Measurements from ENCODE around the gene JAK3.
"Not testable (repeated sequence)": the region's sequence is repeated elsewhere in the genome, so short reads cannot be mapped to it uniquely, and the experiment has no call there.

JAK3 gene

DNA sequence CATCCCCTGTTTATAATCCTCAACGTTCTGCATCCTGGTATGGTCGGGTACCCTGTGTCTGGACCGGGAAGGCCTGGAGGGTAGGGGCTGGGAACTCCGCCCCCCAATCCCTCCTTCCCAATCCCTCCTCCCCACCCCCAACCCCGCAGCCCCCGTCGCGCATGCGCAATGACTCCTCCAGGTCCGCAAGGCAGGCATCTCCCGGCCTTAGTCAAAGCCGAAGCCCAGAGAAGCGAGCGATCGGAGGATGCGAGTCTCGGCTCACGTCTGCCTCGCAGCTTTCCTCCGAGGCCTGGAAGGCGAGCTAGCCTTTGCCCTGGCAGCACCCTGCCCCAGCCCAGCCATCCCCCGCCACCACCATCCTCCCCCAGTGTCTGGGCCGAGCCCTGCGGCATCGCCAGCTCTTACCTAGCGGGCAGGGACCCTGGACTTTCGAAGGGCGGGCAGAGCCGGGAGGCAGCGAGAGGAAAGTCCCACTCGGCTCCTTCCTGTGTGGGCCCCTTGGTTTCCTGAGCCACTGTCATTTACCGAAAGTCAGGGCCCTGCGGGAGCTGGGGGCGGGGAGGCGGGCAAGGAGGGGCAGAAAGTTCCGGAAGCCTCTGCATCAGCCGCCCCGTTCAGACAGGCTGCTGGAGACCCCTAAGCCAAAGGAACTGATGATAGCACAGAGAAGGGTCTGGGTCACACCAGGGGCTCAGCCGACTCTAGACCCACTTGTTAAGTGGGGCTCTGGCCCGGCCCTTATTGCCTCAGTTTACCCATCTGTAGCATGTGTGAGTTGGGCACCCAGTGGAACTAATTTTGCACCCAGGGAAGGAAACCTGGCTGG, at the start of gene JAK3:
Gene JAK3, minus strand, starts transcription at position 445 of the 829 bp plus-strand sequence. CDS start 3,565 bp downstream, outside the sequence.
- DNase-seq (ENCODE audit: low spot score) = peak; percentile 19

DNA sequence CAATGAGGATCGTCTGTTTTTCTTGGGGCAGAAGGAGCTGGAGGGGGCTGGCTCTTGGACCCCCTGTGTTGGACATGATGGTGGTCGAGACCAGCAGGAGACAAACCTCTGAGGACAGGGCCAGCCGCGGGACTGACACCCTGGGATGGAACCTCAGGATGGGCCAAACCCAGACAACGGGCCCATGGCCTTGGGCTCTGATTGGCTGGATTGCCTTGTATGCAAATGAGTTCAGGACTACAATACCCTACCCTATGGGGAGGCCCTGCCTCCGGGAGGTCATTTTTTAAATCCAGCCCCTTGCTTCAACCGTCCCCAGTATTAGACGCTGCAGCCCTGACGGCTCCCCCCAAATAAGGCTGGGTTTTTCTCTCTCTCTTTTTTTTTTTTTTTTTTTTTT, 46.0 kb upstream of the JAK3 start:
- no peak for DNase-seq (ENCODE audit: low spot score)

GRCh38 chr19:17889609-17890214, 41.9 kb upstream of the JAK3 start:
- no peak for DNase-seq (ENCODE audit: low spot score)

DNA sequence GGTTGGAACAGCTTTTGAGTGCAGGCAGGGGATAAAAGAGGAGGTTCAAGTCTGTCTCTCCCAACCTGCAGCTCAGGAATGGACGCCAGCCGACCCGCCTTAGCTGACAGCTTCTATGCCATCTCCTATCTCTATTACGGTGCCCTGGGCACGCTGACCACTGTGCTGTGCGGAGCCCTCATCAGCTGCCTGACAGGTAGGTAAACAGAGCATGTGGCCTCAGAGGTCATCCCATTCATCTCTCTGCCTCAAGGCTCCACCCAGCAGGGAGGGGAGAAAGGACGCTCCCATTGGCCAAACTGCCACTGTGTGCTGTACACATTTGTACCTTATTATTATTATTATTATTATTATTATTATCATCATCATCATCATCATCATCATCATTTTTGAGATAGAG, 40.5 kb upstream of the JAK3 start:
- no peak for DNase-seq (ENCODE audit: low spot score)

DNA sequence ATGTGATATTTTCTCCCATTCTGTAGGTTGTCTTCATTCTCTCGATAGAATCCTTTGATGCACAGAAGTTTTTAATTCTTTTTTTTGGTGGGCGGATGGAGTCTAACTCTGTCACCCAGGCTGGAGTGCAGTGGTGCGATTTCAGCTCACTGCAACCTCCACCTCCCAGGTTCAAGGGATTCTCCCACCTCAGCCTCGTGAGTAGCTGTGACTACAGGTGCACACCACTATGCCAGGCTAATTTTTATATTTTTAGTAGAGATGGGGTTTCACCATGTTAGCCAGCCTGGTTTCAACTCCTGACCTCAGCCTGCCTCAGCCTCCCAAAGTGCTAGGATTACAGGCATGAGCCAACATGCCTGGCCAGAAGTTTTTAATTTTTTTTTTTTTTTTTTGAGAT, 39.4 kb upstream of the JAK3 start:
- DNase-seq (ENCODE audit: low spot score) = not testable (repeated sequence)

- no peak for DNase-seq (ENCODE audit: low spot score)
Observed at GRCh38 chr19:17886515-17886914, 38.7 kb upstream of the JAK3 start.

DNA sequence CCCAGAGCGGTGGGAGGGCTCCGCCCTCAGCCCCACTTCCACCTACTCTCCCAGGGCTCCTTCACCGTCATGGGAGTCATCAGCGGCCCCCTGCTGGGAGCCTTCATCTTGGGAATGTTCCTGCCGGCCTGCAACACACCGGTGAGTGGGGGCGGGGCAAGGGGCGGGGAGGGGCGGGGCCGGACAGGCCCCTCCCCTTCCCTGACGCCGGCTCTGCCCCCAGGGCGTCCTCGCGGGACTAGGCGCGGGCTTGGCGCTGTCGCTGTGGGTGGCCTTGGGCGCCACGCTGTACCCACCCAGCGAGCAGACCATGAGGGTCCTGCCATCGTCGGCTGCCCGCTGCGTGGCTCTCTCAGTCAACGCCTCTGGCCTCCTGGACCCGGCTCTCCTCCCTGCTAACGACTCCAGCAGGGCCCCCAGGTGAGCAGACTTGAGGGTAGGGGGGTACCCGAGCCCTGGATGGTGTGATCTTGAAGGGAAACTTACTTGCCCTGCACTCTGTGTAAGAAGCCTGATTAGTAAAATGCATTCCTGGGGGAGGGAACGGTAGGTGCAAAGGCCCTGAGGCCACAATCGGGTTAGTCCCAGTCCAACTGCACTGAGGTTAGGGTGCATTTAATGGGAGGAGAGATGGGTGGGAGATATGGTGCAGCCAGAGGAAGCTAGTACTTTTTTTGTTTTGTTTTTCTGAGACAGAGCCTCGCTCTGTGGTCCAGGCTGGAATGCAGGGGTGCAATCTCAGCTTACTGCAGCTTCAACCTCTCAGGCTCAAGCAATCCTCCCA, 36.0 kb upstream of the JAK3 start:
- DNase-seq (ENCODE audit: low spot score) = no peak

- DNase-seq (ENCODE audit: low spot score) = no peak
Observed at GRCh38 chr19:17881701-17882100, 33.9 kb upstream of the JAK3 start.

- DNase-seq (ENCODE audit: low spot score) = no peak
Observed at GRCh38 chr19:17879466-17879865, 31.7 kb upstream of the JAK3 start.

DNA sequence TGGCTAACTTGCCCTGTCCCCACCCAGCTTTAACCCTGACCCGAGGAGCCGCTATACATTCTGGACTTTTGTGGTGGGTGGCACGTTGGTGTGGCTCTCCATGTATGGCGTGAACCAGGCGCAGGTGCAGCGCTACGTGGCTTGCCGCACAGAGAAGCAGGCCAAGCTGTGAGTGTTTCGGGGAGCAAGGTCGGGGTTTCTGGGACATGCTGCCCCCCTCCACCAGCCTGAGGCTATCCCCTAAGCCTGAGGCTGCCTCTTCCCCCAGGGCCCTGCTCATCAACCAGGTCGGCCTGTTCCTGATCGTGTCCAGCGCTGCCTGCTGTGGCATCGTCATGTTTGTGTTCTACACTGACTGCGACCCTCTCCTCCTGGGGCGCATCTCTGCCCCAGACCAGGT, 29.9 kb upstream of the JAK3 start:
- no peak for DNase-seq (ENCODE audit: low spot score)

- no peak for DNase-seq (ENCODE audit: low spot score)
Observed at GRCh38 chr19:17874758-17875135, 27.0 kb upstream of the JAK3 start.

DNA sequence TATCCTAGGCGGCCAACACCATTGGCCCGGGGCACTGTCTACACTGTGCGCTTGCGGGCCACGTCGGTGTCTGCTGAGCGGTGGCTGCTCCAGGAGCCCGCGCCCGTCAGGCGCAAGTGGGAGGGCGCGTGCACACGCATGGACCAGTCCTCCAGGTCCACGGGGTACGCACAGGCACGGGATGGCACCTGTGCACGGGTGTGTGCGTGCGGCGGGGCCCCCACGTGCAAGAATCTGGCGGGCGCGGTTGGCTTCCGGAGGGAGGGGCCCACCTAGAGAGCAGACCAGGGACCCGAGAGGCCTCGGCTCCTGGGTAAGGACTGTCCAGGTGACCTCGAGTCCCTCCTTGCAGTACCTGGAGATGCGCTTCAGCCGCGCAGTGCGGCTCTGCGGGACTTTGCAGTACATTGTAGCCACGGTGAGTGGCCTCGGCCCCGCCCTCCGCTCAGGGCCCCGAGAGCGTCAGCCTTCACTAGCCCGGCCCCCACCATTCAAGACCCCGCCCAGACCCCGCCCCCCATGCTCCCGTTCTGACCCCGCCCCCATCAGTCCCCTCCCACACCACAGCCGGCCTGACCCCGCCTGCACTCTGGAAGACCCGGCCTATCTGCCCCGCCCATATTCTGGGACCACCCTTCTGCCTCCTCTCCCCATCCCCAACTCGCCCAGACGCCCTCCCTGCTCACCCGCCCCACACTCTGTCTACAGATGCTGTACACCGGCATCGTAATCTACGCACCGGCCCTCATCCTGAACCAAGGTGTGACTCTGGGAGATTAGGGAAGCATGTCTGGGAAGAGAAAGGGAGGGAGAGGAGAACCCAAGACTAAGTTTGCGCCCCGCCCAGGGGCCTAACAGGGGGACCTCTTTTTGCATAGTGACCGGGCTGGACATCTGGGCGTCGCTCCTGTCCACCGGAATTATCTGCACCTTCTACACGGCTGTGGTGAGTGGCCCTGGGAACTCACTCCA, 26.3 kb upstream of the JAK3 start:
- no peak for DNase-seq (ENCODE audit: low spot score)

DNA sequence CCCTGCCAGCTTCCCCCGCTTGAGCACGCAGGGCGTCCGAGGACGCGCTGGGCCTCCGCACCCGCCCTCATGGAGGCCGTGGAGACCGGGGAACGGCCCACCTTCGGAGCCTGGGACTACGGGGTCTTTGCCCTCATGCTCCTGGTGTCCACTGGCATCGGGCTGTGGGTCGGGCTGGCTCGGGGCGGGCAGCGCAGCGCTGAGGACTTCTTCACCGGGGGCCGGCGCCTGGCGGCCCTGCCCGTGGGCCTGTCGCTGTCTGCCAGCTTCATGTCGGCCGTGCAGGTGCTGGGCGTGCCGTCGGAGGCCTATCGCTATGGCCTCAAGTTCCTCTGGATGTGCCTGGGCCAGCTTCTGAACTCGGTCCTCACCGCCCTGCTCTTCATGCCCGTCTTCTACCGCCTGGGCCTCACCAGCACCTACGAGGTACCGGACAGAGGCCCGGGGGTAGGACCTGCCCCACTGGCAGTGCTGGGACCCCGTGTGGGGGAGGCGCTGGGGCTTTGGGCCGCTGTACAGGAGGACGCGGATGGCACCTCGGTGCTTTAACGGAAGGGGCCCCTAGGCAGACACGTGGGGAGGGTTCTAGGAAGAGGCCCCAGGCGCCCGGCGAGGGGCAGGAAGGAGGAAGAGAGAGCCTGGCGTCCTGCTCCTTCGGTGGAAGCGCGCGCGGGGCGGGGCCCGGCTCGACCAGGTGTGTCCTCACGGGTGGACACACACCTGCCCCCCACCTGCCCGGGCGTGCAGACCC, 24.6 kb upstream of the JAK3 start:
- DNase-seq (ENCODE audit: low spot score) = no peak

- DNase-seq (ENCODE audit: low spot score) = no peak
Observed at GRCh38 chr19:17871878-17872250, 24.1 kb upstream of the JAK3 start, which contains the start of gene SLC5A5. SLC5A5 (plus strand) TSS chr19:17871945; CDS start chr19:17872320, 375 bp downstream.

DNA sequence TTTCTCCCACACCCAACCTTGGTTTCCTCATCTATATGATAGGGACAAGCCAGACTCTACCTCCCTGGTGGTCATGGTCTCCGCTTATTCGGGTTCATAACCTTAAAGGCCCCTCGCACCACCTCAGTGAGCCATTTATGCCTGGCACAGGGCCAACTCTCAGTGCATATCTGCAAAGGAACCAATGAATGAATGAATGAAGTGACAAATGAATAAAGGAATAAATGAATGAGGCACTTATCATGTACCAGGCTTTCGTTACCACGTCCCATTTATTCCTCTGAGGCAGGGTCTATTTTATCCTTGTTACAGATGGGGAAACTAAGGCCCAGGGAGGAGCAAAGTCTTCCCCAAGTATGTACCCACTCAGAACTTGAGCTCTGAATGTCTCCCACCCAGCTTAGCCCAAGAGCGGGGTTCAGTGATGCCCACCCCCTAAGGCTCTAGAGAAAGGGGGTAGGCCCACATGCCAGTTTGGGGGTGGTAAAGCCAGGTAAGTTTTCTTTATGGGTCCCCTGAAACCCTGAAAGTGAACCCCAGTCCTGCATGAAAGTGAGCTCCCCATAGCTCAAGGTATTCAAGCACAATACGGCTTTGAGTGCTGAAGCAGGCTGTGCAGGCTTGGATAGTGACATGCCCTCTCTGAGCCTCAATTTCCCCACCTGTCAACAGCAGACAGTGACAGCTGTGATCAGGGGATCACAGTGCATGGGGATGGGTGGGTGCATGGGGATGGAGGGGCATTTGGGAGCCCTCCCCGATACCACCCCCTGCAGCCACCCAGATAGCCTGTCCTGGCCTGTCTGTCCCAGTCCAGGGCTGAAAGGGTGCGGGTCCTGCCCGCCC, 23.5 kb upstream of the JAK3 start:
- DNase-seq (ENCODE audit: low spot score) = no peak

GRCh38 chr19:17869114-17869608, 21.4 kb upstream of the JAK3 start:
- DNase-seq (ENCODE audit: low spot score) = no peak

DNA sequence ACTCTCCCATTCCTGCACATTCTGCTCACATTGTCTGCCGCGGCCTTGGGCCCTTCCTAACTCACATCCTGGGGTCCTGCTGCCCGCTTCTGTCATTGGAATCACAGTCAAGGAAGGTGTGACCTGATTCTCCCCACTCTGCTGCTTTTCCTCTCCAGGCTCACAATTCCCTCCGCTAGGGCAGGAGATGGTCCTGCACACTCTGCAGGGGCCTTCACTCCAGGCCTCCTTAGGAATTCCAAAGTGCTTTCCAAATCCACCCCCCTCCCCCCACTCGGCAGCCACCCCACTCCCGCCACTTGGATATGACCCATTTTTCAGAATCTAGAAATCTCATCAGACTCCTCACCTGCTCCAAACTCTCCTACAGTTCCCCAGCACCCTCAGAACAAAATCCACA, 20.9 kb upstream of the JAK3 start:
- no peak for DNase-seq (ENCODE audit: low spot score)

DNA sequence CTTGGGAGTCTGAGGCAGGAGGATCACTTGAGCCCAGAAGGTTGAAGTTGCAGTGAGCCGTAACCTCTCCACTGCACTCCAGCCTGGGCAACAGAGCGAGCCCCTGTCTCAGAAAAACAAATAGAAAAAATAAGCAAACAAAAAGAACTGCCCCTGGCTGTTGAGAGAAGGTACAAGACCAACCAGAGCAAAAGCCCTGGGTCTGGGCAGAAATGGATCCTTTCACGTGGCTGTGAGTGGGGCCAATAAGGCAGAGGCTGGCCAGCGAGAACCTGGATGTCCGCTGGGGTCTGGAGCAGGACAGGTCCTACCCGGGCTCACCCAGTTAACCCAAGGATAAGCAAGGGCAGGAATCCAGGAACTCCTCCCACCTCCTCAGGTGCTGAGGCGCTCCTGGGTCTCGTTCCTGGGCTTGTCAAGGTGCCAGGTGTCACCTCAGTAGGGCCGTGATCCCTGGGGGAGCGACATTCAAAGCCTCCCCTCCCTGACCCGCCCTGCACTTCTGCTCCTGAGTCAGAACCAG, 19.2 kb upstream of the JAK3 start:
- no peak for DNase-seq (ENCODE audit: low spot score)

DNA sequence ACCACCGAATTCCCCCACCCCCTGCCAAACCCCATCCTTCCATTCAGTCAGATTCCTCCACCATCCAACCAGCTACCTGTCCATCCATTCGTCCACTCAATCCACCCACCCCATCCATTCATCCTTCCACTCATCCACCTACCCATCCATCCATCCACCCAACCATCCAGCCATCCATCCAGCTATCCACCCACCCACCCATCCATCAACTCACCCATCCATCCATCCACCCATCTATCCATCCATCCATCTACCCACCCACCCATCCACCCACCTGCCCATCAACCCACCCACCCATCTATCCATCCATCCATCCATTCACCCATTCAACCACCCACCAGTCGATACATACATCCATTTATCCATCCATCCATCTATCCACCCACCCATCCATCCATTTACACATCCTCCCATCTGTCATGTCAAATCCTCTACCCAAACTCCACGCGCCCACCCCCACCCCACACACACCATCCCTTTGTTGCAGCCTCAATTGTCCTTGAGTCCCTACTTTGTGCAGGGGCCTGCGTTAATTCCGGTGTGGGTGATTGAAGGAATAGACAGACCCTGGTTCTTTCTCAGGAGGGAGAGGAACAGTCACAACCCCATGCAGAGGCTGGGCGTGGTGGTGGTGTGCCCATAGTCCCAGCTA, 18.7 kb upstream of the JAK3 start:
- no peak for DNase-seq (ENCODE audit: low spot score)

All from globus pallidus (tissue), 1 donor.